HG02885 (cell line): Measurements from ENCODE around the gene CRABP2.
A peak's percentile ranks its signal among the peaks of the same experiment; 100 is the strongest.

Experiments
- ATAC-seq: cut with Tn5 transposase; IDR thresholded peaks from one replicate; pipeline ENCODE4 v1.9.1; 2021; ENCODE audit warnings: mild to moderate bottlenecking; ENCODE audit not compliant: unreplicated experiment, poor library complexity

Gene CRABP2

DNA sequence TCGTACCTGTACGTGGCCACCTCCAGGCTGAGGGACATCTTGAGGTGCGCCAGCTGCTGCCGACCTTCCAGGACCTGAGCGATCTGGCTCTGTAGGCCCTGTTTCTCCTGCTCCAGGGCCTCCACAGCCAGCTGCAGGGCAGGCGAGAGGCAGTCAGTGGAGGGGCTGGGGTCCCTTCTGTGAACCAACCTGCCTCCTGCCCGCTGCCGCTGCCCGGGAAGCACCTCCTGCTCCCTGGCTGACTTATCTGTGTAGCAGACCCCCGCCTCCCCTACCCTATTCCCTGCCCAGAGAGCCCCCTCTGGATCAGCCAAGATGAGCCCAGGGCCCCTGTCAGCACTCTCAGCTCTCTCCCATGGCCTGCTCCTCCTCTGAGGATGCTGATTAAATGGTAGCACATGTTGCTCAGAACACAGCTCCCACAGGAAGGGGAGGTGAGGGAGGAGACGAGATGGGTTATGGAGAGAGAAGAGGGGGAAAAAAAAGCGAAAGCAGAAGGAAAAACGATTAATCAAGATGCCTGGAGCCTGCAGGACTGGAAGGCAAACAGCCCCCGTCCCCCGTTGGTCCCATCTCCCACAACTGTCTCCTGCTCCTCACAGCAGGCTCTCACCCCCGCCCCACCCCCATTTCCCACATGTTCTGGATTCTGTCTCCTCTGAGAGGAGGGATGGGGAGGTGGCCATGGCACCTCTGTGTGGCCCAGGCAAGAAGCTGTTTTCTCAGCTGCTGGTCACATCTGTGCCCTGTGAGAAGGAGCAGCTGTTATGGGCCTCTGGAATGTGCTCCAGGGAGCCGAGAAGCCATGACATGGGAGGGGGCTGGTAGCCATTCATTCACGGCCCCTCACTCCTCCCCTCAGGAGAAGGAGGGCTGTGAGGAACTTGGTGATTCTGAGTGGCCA, 29.9 kb downstream of the CRABP2 start:
- no peak for ATAC-seq

DNA sequence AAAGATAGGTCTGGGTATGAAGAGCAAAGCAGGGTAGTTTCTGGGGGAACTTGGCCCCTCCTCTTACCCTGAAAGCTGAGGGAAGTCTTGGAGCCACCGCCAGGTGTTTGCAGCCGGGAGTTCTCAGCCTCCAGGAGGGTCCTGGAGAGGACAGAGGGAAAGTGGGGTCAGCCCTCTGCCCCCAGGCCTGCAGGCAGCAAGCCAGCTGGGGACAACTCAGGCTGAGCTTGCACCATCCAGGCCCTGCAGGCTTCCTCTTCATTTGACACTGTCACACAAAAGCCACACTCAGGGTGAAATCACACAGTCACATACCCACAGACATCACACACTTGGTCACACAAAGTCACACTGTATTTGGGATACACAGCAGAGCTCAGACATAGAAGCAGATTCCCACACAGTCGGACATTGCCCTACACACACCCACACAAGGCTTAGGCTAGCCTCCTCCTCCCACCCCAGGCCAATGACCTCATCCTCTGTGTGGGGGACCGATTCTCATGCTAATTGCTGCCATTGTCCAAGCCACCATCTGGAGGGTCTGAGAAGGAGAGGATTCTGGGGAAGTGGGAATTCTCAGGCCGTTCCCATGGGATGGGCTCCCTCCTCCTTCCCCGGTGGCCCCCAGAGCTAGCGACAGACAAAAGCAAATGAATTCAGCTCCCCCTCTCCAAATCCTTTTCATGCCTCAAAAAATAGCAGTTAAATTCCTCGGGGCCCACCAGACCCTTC, 31.8 kb downstream of the CRABP2 start:
- no peak for ATAC-seq

DNA sequence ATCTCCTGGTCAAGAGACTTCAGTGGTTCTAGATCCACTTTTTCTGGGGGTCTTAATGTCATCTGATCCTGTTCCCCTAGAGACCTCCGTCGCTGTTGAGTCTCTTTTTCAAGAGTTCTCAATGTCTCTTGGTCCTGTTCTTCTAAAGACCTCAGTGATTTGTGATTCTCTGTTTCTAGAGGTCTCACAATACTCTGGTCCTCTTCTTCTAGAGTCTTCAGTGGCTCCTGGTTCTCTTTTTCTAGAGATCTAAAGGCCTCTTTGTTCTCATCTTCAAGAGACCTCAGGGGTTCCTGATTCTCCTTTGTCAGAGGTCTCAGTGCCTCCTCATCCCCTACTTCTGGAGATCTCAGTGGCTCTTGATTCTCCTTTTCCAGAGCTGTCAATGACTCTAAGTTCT, 33.6 kb downstream of the CRABP2 start:
- ATAC-seq = no peak

DNA sequence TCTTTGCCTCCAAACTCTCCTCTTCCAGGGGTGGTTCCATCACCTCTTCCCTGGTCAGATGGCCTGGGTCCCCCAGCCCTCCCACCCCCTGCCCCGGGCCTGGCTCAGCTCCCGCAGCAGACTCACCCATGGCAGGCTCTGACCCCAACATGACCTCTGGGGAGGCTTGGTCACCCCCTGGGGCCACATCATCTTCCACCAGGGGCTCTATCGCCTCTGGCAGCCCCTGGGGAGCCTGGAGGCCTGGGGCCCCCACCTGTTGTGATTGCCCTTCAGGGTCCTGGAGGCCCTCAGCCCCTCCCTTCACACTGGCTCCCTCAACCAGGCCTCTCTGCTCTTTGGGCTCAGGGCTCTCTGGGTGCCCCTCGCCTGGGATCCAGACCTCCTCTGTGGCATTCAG, 34.6 kb downstream of the CRABP2 start:
- no peak for ATAC-seq

DNA sequence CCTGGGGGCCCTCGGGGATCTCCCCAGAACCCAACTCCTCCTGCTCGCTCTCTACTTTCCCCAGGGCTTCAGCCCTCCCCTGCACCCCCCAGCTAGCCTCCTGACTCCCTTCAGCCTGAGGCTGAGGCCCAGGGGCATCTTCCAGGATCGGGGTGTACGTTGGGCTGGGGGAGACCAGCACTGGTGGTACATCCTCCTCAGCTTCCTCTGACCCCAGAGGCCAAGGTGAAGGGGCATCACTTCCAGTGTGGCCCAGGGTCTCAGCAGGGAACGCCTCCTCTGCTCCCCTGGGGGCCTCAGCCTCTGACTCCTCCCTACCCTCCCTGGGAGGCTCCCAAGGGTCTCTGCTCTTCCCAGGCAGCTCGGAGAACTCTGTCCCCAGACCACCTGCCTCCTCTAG, 35.0 kb downstream of the CRABP2 start:
- ATAC-seq = no peak

DNA sequence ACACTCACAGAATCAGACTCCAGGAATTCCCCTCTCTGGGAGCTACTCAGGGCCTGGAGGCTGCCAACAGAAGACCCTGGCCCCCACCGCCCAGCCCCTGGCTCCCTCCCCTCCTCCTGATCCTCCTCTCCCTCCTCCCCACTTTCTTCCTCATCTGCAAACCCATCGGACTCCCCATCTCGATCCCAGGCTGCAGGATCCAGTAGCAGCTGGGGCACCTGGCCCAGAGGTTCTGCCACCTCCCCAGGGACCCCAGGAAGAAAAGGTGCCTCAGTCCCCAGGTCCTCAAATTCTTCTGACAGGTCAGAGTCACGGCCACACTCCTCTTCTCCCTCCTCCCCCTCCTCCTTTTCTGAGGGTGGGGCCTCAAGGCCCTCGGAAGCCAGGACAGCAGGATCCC, 35.6 kb downstream of the CRABP2 start:
- no peak for ATAC-seq

DNA sequence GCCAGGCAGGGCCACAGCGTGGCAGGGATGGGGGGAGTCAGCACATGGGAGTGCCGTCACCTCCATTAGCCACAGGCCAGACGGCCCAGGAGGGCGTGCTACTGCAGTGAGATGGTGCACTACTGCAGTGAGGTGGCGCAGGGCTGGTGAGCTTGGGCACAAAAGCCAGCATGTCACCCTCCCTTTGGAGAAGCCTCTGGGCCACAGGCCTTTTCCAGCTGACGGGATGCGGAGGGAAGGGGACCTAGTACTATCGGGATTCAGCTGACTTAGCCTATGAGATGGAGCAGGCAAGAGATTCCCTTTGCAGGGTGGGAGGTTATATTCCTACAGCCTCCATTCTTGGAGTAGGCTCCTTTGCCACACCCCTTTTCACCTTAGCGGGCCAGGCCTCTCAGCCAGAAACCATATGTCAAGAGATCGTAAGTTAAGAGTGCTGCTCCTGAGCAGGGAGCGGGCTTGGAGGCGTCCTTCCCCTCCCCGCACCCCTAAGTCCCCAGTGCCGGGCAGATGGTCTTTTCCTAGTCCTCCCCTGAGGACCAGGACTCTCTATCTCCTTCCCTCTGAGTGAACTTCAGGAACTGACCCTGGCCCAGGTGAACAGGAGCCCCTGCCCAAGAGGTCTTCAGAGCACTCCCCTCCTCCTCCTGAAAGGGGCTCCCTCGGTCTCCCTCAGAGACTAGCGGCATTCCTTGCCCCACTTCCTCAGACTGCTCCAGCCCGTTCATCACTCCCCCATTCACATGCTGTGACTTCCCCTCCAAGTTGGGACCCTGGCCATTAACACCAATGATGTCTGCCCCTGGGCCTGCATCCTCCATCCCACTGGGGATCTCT, 36.4 kb downstream of the CRABP2 start:
- ATAC-seq = no peak

DNA sequence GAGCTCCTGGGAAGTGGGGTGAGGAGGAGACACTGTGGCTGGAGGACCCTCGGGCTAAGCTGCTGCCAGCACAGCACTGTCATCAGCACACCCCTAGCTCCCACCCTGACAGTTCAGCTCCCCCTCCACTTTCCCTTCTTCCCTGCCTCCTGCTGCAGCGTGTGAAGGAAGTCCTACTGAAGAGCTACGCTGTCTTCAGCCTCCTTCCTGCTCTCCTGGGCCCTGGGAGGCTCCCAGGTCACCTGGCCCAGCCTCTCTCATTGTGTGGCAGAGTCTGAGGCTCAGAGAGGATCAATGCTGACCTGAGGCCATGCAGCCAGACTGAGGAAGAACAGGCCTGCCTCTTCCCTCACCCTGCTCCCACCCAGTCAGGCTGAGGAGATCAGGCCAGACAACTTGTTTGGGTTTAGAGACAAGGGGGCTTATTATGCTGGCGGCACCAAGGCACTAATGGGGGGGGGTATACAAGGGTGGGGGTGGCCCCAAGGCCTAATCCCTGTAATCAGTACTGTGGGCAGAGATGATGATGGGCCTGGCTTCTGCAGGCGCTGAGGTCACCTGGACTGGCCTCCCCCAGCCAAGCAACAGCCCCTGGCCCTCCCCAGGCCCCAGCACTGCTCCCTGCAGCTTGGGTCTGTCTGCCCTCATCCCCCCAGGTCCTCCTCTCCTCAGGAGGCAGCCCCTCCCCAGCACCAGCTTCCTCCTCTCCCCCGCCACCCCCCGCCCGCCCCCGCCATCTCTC, 37.2 kb downstream of the CRABP2 start:
- ATAC-seq = no peak

DNA sequence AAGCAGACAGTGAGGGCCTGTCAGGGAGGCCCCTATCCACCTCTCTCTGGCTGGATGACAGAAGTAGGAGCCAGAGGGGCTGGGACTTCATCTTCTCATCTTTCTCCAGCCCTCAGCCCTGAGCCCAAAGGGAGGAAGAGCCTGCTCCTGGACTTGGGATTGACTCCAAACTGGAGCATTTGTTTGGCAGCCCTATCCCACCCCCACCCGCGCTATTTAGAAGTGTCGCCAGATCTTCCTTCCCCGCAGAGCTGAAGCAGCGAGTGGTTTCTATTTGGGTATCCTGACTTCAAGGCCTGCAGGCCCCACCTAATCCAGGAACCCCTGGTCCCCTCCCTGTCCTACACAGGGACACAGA, 37.8 kb downstream of the CRABP2 start:
- no peak for ATAC-seq

DNA sequence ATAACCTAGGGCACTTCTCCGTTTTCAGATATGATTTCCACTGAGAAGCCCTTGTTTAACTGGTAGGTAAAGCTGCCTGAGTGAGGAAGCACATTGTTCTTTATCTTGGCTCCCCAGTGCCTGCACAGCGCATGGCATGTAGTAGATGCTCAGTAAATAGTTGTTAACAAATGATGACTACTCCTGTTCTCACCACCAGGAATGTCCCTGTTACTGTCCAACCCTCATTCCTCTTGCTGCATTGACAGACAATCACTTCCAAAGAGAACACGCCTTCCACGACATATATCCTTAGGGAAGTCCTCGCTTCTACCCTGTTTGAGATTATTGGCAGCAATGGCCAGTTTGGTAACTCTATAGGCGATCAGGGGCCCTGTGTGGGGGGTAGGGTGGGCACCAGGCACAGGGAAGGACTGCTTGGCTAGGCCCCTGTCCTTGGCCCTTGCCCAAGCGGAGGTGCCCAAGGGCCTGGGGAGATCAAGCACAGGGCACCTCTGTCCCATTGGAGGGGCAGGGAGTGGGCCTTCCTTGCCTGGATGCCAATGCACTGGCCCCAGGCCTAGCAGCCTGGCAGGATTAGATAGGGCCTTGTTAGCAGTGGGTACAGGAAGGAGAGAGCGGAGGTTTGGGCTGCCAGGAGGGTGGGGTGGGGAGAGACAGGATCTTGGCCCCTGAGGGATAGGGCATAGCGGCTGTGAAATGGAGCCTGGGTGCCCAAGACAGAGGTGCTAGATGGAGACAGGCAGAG, 38.3 kb downstream of the CRABP2 start:
- no peak for ATAC-seq

DNA sequence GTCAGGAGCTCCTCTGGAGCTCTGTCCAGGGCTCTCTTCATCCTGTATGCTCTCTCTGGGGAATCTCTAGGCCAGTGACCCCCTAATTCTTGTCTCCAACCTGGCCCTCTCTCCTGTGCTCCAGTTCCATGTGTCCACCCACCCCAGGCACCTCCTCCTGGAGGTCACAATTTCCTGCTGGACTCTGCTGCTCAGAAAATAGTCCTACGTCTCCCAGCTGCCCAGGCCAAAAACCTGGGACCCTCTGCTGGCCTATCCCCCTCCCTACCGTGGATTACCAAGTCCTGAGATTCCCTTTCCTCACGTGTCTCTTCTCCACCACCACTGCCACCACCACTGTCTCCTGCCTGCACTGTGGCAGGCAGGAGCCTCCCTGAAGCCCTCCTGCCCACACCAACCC, 39.8 kb downstream of the CRABP2 start:
- no peak for ATAC-seq

DNA sequence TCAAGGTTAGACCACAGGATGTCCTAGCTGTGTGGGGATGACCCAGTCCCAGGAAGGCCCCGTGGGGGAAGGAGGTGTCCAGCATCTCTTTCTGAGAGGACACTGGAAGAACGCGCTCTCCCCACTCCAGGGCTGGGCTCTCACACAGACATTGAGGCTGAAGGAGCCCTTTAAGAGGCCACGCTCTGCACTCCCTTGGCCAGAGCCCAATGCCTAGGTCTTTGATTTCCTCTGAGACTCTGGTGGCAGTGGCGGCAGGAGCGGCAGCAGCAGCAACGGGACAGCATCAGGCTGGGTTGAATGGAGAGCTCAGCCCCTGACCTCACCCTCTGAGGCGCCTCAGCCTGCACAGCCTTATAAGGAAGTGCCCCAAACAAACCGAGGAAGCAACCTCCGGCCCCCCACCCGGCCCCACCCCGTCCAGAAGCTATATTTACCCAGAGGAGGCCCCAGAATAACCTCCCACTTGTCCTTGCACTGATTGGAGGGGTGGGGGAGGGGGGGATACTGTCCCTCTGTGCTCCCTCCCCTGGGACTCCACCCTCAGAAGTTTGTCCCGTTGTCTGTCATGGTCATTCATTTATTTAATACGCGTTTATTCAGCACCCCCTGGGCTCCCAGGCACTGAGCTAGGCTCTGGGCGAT, 40.5 kb downstream of the CRABP2 start:
- ATAC-seq = peak; percentile 48

DNA sequence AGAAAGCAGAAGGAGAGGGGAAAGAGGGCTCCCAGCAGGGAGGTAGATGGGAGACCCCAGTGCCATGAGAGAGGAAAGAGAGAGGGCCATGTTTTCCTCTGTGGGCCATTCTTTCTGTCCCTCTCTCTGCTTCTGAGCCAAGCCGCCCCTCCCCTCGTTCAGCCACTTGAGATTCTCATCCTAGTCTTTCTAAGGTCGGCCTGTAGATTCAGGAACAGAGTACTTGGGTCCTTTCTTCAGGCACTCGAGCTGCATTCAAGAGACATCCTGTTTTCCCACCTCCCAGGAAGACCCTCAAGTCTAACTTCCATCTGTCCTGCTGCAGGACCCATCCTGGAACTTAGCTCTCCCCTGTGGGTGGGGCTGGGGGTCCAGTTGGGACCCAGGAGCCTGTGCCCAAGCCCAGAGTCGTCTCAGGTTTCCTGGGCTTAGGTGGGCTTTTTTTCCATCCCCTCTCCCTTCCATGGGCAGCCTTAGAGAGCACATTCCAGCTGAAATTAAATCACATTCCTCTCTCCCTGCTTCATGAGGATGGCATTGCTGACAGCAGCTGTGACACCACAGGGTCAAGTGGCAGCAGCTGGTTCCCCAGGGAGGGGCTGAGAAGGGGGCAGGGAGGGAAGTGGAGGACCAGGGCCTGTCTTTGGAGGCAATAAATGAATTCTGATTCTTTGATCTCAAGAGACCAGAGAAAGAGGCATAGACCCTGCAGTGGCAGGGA, 41.2 kb downstream of the CRABP2 start:
- ATAC-seq = no peak

DNA sequence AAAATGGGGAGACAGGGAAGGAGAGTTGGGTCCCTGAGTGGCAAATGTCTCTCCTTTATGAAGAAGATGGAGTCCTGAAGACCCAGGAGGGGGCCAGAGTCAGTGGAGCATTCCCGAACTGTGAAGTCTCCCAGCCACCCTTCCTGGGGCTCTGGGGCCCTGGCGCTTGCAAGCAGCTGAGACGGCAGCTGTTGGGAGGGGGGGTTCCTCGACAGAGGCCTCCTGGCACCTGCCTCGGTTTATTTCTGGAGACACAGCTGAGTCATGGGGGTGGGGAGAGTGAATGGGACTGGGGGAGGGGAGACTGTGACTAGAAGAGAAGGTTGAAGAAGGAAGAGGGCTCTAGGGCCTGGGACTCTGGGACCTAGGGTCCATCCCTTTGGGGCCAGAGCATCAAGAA, 42.2 kb downstream of the CRABP2 start:
- no peak for ATAC-seq

DNA sequence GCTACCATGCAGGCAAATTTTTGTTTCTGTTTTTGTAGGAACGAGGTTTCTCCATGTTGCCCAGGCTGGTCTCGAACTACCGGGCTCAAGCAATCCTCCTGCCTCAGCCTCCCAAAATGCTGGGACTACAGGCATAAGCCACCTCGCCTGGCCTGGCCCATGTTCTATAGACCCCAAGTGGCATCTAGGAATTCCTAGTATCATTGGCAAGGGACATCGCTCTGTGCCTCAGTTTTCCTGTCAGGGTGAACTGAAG, 42.7 kb downstream of the CRABP2 start:
- no peak for ATAC-seq

DNA sequence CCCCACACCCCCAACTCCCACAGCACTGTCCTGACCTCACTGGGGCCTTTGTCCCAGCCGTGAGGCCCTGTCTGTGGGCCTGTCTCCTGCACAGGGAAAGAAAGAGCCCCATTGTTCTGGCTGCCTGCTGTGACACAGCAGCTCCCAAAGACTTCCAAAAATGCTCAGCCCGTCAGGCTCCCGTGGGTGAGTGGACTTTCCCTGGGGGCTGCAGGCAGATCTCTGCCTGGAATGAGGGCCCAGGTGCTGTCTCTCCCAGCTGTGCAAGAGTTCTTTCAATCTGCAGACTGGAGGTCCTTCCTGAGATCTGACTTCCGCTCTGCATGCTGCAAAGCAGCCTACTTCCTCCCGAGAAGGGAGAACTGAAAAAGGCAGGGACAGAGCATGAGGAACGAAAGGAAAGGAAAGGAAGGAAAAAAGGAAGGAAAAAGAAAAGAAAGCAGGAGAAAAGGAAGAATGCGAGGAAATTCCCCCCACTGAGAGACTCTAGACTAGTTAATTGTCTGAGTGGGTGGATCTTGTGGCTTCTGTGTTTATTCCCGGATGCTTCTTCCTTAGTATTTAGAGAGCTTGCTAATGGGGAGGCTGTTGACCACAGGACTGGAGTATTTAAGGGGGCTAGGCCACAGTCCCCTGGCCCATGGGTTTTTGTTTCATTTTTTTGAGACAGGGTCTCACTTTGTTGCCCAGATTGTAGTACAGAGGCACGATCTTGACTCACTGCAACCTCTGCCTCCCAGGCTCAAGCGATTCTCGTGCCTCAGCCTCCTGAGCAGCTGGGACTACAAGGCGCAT, 43.2 kb downstream of the CRABP2 start:
- no peak for ATAC-seq

DNA sequence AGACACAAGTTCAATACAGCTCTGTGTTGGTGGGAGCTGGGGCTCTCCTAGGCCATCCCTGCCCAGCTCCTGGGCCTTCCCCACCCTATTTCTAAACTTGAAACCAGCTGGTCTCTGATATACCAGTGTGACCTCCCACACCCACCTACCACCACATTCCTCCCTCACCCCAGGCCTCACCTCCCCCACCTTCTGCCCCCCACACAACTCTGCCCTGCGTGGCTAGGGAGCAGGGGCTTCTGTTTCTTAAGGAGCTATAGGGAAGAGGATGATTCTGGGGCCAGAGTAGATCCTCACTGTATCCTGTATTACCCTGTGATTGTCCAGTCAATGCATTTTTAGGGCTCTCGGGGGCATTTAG, 44.7 kb downstream of the CRABP2 start:
- no peak for ATAC-seq
